NCI-H146 treated with DMSO at 0.1 percent for 48 hours (cell line): ENCODE measurements around the gene INTS2.
"Not testable (repeated sequence)": the region's sequence is repeated elsewhere in the genome, so short reads cannot be mapped to it uniquely, and the experiment has no call there.

Experiments used
- DNase-seq: peaks from one replicate; lab custom pipeline; 2025; ENCODE audit not compliant: unreplicated experiment; lab: John Stamatoyannopoulos, UW

Gene INTS2

DNA sequence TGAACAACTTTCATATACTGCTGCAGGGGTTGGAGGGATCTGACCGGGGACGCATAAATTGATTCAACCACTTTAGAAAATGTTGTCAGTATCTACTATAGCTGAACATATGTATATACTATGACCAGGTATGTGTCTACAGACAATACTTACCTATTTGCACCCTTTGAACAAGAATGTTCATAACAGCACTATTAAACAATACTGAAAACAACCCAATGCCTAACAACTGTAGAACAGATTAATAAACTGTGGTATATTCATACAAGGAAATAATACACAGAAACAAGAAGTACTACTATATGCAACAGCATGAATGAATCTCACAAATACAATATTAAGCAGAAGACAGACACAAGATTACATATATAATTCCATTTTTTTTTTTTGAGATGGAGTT lies 74.9 kb downstream of the INTS2 start:
- DNase-seq, result no peak

DNA sequence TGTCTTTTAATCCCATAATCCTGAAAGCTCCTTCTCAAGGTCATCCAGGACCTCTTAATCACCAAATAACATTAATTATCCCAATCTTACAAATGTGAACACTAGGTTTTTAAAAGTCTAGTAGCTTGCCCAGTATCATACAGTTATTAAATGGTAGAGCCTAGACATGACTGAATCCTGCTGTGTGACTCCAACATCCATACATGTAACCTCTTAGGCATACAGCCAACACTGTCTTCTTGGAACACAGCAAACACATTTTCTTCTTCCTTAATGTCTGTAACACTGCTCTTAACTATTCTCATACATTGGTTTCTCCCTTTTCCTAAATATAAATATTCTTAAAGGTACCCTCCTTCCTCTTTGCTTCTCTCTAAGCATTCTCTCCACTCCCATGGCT lies 78.1 kb downstream of the INTS2 start:
- no peak for DNase-seq

DNA sequence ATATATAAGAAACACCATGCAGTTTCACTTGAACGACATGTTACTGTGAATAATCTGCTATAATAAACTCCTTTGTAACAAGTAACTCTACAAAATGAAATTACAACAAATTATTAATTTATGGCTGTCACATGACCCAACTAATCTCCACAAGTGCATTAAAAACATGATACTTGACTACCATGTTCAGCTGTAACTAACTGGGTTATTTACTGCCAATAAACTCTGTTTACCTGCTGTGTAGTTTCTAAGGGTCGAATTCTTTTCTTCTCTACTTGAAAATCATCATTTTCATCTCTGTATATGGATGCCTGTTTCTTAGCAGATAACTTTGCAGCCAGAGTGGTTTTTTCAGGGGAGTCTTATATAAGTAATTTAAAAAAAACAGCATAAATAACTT lies 78.9 kb downstream of the INTS2 start:
- no peak for DNase-seq

DNA sequence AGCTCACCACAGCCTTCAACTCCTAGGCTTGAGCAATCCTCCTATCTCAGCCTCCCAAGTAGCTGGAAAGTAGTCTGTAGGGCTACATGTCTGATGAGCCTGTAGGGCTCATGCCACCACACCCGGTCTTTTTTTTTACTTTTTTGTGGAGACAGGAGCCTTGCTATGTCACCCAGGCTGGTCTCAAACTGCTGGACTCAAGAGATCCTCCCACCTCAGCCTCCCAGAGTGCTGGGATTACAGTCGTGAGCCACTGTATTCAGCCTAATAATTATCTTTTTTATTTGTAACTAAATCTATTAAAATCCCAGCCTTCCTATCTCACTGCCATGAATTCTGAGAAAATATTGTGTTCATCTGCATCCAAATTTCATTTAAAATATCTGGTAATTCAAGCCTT lies 79.5 kb downstream of the INTS2 start:
- DNase-seq, result no peak

DNA sequence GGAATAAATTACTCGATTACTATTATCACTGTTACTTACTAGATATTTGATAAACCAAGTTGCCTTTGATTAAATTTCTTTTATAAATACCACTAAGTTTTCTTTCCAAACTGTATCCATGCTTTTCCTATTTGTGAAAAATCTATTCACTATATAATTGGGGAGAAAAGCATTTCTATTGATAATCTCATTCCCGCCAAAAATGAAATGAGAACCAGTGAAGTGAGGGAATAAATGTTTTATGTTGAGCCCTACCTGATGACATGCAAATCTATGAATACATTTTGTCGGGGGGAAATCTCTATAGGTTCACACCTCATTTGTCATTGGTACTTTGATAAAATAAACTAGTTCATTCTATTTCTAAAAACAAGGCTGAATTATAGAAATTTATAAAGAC lies 80.1 kb downstream of the INTS2 start:
- DNase-seq, result no peak

DNA sequence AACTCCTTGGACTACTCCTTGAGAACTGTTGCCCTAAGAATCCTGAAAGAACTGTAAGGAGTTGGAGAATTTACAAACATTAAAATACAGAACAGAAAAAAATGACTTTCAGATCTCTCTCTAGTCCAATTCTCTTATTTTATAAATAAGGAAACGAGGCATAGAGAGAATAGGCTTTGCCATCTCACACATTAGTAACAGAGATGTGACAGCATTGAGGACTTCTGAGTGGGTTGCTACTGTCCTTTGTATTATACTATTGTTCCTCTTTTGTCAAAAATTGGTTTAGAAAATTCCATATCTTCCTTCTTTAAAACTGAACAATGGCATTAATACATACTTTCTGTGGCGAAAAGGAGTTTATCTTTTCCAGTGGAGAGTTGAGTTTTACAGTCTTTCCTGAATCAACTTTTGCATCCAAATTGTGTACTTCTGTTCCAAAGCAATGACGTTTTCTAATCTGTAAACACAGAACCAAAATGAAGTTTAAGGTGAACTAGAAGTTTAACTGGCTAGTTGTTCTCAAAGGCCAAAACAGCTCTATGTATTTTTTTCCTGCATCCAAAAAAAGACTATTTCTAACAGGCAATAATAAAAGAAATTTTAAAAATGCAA lies 80.9 kb downstream of the INTS2 start:
- DNase-seq, result no peak

DNA sequence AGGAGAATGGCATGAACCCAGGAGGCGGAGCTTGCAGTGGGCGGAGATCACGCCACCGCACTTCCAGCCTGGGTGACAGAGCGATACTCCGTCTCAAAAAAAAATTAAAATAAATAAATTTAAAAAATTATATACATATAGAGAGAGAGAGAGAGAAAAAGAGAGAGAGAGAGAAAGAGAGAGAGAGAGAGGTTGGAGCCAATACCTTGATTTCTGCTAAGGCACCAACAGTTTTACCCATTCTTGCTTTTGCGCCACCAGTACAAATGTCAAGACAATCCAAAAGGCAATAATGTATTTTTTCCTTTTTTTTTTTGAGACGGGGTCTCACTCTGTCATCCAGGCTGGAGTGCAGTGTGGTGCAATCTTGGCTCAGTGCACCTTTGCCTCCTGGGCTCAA lies 81.7 kb downstream of the INTS2 start:
- no peak for DNase-seq

DNA sequence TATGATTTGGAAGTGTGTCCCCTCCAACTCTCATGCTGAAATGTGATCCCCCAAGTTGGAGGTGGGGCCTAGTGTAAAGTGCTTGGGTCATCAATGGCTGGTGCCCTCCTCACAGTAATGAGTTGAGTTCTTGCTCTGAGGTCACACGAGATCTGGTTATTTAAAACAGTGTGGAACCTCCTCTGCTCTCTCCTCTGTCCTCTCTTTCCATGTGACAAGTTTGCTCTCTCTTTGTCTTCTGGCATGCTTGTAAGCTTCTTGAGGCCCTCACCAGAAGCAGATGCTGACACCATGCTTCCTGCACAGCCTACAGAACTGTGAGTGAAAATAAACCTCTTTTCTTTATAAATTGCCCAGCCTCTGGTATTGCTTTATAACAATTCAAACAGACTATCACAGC lies 84.3 kb downstream of the INTS2 start:
- no peak for DNase-seq

DNA sequence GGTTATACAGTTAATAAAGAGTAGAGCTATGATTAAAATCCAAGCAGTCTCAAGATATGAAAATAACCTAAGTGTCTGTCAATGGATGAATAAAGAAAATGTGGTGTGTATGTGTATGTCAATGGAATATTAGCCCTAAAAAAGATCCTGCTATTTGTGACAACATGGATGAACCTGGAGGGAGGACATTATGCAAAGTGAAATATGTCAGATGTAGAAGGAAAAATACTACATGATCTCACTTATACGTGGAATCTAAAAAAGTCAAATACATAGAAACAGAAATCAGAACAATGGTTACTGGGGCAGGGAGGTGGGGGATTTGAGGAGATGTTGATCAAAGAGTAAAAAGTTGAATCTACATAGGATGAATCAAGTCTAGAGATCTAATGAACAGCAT lies 84.9 kb downstream of the INTS2 start:
- DNase-seq, result no peak

DNA sequence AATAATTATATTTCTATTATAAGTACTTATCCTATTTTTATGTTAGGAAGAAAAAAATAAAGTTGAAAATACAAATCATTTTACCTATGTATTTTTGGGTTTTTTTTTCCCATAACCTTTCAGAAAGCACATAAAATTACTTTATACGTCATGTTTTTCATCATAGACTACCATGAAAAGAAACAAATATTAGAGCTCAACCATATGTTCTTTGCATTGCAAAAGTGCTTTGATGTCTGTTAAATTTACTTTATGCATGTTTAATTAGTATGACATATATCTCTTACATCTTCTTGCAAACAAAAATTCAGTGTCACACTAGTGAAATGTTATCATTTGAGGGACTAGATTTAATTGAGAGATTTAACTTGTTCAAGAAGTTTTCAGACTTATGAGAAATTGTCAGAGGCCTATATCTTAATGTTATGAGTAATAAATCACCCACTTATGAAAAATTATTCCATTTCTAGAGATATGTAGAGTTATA lies 88.4 kb downstream of the INTS2 start:
- no peak for DNase-seq

DNA sequence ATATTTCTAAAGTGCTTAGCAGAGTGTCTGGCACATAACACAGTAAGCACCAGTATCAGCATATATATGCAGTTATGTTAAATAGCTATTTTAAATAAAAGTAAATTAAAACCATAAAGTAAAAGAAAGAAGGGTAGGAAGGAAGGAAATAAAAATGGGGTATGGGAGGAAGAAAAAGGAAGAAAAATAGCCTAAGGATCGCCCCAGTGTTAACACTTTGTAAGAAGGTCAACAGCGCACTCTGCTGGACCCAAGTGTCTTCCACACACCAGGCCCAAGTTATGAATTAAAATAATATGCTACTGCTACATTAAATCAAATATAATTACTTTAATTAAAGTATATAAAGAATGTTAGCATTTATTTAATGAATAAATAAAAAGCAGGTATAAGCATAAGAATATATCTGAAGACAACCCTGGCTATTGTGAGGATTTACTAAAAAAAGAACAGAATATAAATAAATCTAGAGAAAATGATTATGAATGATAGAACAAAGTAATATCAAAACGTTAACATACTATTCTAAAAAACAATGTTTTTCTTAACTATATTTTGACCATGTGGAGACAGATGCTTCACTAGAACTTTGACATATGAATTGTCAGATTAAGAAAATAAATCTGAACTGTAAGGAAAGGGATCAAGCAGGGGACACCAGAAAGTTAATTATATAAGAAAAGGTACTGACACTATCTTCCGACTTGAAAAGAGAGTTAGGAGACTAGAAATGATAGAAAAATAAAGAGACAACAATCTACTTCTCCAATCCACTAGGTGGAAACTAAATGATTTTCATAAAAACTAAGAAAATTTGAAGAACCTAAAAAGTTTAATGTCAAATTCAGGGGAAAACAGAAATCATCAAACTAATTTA lies 90.4 kb downstream of the INTS2 start:
- DNase-seq, result peak; percentile 41

DNA sequence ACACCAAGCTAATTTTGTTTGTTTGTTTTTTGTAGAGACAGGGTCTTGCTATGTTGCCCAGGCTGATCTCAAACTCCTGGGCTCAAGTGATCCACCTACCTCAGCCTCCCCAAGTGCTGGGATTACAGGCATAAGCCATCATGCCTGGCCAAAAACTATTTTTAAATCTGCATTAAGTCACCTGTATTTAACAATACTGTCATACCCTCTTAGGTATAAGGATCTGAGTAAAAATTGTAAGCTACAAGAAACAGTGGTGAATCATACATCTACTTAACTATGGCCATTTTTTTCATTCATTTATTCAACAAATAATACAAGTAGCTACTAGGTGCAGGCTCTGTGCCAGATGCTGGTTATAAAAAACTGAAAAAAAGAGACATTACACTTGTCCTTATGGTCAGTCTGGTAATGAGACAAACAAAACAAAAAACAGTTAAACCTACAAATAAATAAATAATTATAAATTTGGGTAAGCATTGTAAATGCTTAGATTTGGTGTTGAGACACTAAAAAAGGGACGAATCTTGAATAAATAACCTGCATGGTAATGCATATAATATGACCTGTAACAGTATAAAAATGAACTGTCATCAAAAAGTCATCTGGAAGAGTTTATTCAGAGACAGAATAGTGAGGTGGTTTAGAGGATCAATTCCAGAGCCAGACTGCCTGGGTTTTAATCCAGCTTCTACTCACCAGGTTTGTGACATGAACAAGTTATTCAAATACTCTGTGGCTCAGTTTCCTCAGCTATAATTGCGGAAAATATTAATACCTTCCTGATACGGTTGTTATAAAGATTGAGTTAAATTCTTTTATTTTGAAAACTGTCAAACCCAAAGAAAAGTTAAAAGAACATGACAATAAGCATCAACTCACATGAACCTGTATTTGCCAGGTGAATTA lies 91.3 kb downstream of the INTS2 start:
- DNase-seq, result no peak

DNA sequence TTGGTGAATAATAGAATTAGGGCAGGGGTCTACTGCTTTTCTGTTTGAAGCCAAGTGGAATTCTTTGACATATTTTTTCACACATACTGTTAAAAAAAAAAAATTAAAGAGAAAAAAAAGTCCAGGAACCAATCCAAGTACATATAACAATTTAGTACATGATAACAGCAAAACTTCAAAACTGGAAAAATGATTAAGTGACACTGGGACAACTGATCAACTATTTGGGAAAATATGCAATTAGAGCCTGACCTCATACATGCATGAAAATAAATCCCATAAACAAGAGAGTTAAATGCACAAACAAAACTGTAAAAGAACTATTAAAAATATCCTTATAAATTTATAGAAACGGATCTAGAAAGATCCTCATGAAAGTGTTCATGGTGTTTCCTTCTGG lies 92.2 kb downstream of the INTS2 start:
- DNase-seq, result no peak

DNA sequence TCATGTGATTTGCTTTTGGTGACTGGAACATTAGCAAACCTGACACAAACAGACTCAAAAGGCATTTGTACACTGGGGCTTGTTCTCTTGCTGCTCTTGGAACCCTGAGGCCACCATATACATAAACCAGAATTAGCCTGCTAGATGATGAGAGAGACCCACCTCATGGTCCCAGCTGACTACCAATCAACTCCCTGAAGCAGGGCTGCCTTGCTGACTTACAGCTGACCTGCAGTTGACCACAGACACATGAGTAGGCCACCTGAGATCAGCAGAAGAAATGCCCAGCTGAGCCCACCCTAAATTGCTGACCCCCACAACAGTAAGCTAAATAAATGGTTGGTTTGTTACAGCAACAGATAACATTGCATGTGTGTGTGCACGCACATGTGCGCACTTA lies 93.2 kb downstream of the INTS2 start:
- no peak for DNase-seq

DNA sequence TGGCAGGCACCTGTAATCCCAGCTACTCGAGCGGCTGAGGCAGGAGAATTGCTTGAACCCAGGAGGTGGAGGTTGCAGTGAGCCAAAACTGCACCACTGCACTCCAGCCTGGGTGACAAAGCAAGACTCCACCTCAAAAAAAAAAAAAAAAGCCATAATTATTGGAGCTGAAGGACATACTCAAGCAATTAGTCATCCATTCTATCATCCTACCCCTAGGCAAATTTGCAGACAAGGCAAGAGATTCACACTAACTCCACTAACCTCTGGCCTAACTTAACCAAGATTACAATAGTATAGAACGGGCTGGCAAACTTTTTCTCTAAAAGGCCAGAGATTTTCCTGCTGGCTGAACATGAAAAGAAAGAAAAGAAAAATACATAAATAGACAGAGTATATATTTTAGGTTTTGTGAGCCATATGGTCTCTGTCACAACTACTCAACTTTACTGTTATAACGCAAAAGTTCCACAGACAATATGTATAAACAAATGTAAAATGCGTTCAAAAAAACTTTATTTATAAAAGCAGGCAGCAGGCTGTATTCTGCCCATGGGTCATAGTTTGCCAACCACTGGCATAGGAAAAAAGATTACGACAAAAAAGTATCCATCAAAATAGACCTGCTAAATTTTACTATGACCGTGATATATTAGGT lies 94.1 kb downstream of the INTS2 start:
- DNase-seq, result no peak

DNA sequence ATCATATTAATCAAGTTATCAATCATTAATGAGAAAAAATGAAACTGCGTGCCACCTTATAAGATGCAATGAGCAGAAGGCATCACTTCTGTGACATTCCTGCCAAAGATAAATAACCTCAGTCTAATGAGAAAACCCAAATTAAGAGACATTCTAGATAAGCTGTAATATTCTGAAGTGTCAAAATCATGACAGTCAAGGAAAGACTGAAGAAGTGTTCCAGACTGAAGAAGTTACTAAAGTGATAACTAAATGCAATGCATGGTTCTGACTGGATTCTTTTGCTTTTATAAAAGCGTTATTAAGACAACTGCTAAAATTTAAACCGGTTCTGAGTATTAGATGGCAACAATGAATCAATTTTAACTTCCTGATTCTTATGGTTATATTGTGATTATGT lies 95.3 kb downstream of the INTS2 start:
- no peak for DNase-seq

DNA sequence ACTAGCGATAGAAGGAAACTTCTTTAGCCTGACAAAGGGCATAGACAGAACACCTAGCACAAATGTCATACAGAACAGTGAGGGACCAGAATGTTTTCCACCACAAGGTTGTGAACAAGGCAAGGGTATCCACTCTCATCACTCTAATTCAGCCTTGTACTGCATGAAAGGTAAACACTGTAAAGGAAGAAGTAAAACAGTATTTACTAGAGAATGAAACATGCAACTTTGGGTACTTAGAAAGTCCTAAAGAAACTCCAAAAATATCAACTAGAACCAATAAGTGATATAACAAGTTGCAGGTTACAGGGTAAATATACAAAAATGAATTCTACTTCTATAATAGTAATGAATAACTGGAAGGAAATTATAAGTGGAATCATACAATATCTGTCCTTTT lies 96.7 kb downstream of the INTS2 start:
- no peak for DNase-seq

DNA sequence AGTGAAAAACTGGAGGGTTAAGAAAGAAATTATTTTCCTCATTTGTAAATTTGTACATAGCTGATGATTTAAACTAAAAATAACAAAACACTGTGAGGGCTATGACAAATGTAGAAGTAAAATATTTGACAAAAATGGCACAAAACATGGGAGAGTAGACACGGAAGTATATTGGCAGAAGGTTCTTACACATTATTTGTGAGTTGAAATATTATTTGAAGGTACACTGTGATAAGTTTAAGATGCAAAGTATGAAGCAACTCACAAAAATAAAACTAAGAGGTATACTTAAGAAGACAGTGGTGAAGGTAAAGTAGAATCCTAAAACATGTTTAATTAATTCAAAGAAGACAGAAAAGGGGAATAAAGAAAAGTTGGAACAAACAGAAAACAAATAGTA lies 99.1 kb downstream of the INTS2 start:
- no peak for DNase-seq

DNA sequence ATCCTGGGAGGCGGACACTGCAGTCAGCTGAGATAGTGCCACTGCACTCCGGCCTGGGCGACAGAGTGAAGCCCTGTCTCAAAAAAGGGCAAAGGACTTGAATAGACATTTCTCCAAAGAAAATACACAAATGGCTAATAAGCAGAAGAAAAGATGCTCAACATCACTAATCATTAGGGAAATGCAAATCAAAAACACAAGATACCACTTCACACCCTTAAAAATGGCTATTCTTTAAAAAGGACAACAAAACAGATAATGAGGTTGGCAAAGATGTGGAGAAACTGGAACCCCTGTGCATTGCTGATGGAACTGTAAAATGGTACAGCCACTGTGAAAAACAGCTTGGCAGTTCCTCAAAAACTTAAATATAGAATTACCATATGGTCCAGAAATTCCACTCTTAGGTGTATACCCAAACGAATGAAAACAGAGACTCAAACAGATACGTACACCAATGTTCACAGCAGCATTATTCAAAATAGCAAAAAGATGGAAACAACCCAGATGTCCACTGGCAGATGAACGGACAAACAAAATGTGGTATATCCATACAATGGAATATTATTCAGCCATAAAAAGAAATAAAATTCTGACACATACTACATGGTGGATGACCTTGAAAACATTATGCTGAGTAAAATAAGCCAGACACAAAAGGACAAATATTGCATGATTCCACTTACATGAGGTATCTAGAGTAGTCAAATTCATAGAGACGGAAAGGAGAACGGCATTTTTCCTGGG lies 100.0 kb downstream of the INTS2 start:
- DNase-seq, result no peak

DNA sequence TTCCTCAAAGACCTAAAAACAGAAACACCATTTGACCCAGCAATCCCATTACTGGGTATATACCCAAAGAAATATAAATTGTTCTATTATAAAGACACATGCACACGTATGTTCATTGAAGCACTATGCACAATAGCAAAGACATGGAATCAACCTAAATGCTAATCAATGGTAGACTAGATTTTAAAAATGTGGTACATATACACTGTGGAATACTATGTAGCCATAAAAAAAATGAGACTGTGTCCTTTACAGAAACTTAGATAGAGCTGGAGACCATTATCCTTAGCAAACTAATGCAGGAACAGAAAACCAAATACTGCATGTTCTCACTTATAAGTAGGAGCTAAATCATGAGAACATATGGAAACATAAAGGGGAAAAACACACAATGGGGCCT lies 100.9 kb downstream of the INTS2 start:
- DNase-seq, result not testable (repeated sequence)
